H1 (cell line): ENCODE results near the gene CLIC3. TPM values are rescaled to one million over a fixed set of nuclear protein-coding genes. Genes with fewer than 3 reads are reported as not detected.

Experiments used
- CTCF ChIA-PET: fragments of 300-600 bp; sonication (Branson Sonifier 250); formaldehyde crosslinking; loops from one replicate; lab custom pipeline; 2021; ENCODE audit not compliant: partially characterized antibody; lab: Charles Lee
- POLR2A ChIA-PET: fragments of 300-600 bp; sonication (Branson Sonifier 250); formaldehyde crosslinking; loops from one replicate; lab custom pipeline; 2021; ENCODE audit warnings: inconsistent platforms; ENCODE audit not compliant: partially characterized antibody; lab: Charles Lee
- DNase-seq, 2 experiments: peaks; one replicate each; pipeline versions ENCODE4 v3.0.0 to v3.0.0-alpha.2; 2010 to 2022; ENCODE audit warnings: low spot score in 2 of 2, low read depth in 1 of 2, mixed read lengths in 1 of 2
- FAIRE-seq: peaks from 2 replicates; lab custom pipeline; 2011; peaks lifted over from hg19 to GRCh38; lab: Jason Lieb, UNC
- H2AFZ ChIP-seq: 2 replicates; pipeline ENCODE4 v1.8.1; 2012; ENCODE audit warnings: low read length, inconsistent platforms
- H2AK5ac ChIP-seq: 2 replicates; pipeline ENCODE4 v1.6.1; 2013; ENCODE audit warnings: low read depth, low read length
- H2BK120ac ChIP-seq: replicated peaks from 2 replicates; pipeline ENCODE3; 2013; ENCODE audit warnings: low read depth, low read length, inconsistent platforms
- H2BK12ac ChIP-seq: 2 replicates; pipeline ENCODE4 v1.6.1; 2013; ENCODE audit warnings: low read depth, low read length
- H2BK15ac ChIP-seq: 2 replicates; pipeline ENCODE4 v1.6.1; 2013; ENCODE audit warnings: low read length
- H2BK20ac ChIP-seq: 2 replicates; pipeline ENCODE4 v1.6.1; 2013; ENCODE audit warnings: low read length
- H2BK5ac ChIP-seq: 2 replicates; pipeline ENCODE4 v1.6.1; 2013; ENCODE audit warnings: low read depth, low read length
- H3K14ac ChIP-seq: 2 replicates; pipeline ENCODE4 v1.6.1; 2013; ENCODE audit warnings: inconsistent platforms; ENCODE audit not compliant: insufficient read length
- H3K18ac ChIP-seq: 2 replicates; pipeline ENCODE4 v1.6.1; 2013; ENCODE audit warnings: low read length; ENCODE audit errors: extremely low read depth
- H3K23ac ChIP-seq: 2 replicates; pipeline ENCODE4 v1.6.1; 2013; ENCODE audit warnings: inconsistent platforms; ENCODE audit not compliant: insufficient read length
- H3K23me2 ChIP-seq: 2 replicates; pipeline ENCODE4 v1.6.1; 2013; ENCODE audit warnings: low read depth, low read length
- H3K27ac ChIP-seq: 2 replicates; pipeline ENCODE4 v1.6.1; 2011; ENCODE audit warnings: low read depth, low read length, inconsistent platforms
- H3K27me3 ChIP-seq, 4 experiments: replicated peaks in 1 of 4; 1 replicate in 1 of 4; 2 replicates in 3 of 4; pipeline versions ENCODE4 v1.6.1 to v1.8.1; 2011 to 2013; ENCODE audit warnings: low read length in 3 of 4, mild to moderate bottlenecking in 3 of 4, inconsistent platforms in 2 of 4, mixed read lengths in 2 of 4, moderate library complexity in 1 of 4; ENCODE audit not compliant: control insufficient read depth in 3 of 4, insufficient read depth in 3 of 4; ENCODE audit errors: extremely low read depth in 1 of 4
- H3K36me3 ChIP-seq, 4 experiments: 2 replicates each; pipeline versions ENCODE4 v1.6.1 to v1.8.1; 2011 to 2013; ENCODE audit warnings: mild to moderate bottlenecking in 4 of 4, low read length in 3 of 4, moderate library complexity in 2 of 4, control low read depth in 1 of 4, inconsistent platforms in 1 of 4; ENCODE audit not compliant: insufficient read depth in 4 of 4, control insufficient read depth in 2 of 4
- H3K4ac ChIP-seq: replicated peaks from 2 replicates; pipeline ENCODE3; 2013; ENCODE audit warnings: low read length, low read depth, mixed read lengths, inconsistent platforms; ENCODE audit not compliant: insufficient read length
- H3K4me1 ChIP-seq, 4 experiments: replicated peaks in 1 of 4; 1 replicate in 1 of 4; 2 replicates in 3 of 4; pipeline versions ENCODE4 v1.6.1 to v1.8.1; 2011 to 2013; ENCODE audit warnings: low read length in 3 of 4, inconsistent platforms in 2 of 4, mixed read lengths in 1 of 4; ENCODE audit not compliant: insufficient read depth in 4 of 4, control insufficient read depth in 3 of 4
- H3K4me2 ChIP-seq, 2 experiments: 2 replicates each; pipeline versions ENCODE4 v1.6.1 to v1.8.1; 2011 to 2013; ENCODE audit warnings: low read depth in 2 of 2, low read length in 2 of 2, control low read depth in 1 of 2, inconsistent platforms in 1 of 2, mild to moderate bottlenecking in 1 of 2; ENCODE audit not compliant: insufficient read depth in 1 of 2
- H3K4me3 ChIP-seq, 4 experiments: fragments of 200-600, 300-600 bp in 1 of 4; sonication (generic), shearing (Covaris generic), sonication (Bioruptor Twin) in 1 of 4; 2 replicates each; pipeline versions ENCODE4 v1.5.1 to v1.8.1; 2011 to 2016; ENCODE audit warnings: low read length in 4 of 4, low read depth in 3 of 4, control low read depth in 2 of 4, inconsistent platforms in 2 of 4, mild to moderate bottlenecking in 2 of 4, mixed read lengths in 1 of 4, moderate library complexity in 1 of 4; ENCODE audit not compliant: insufficient read depth in 2 of 4; ENCODE audit errors: extremely low read depth in 1 of 4
- H3K56ac ChIP-seq: replicated peaks from 2 replicates; pipeline ENCODE3; 2013; ENCODE audit warnings: low read depth, mild to moderate bottlenecking, mixed read lengths, low read length, inconsistent platforms; ENCODE audit not compliant: insufficient read length
- H3K79me1 ChIP-seq: 2 replicates; pipeline ENCODE4 v1.6.1; 2013; ENCODE audit warnings: low read depth, low read length, control low read depth
- H3K79me2 ChIP-seq, 2 experiments: 2 replicates each; pipeline versions ENCODE4 v1.6.1 to v1.8.1; 2012 to 2013; ENCODE audit warnings: low read length in 2 of 2, mild to moderate bottlenecking in 2 of 2, inconsistent platforms in 1 of 2; ENCODE audit not compliant: insufficient read depth in 2 of 2, control insufficient read depth in 1 of 2
- H3K9ac ChIP-seq, 4 experiments: replicated peaks in 1 of 4; 1 replicate in 1 of 4; 2 replicates in 3 of 4; pipeline versions ENCODE4 v1.6.1 to v1.8.1; 2011 to 2013; ENCODE audit warnings: low read depth in 3 of 4, low read length in 3 of 4, control low read depth in 2 of 4, mild to moderate bottlenecking in 2 of 4, moderate library complexity in 2 of 4, inconsistent platforms in 1 of 4; ENCODE audit errors: extremely low read depth in 1 of 4
- H3K9me3 ChIP-seq, 2 experiments: 2 replicates each; pipeline versions ENCODE4 v1.6.1 to v1.8.1; 2012 to 2013; ENCODE audit warnings: mild to moderate bottlenecking in 2 of 2, moderate library complexity in 2 of 2, control low read depth in 1 of 2, inconsistent platforms in 1 of 2, low read depth in 1 of 2, low read length in 1 of 2, mixed read lengths in 1 of 2; ENCODE audit not compliant: insufficient read depth in 2 of 2
- H4K20me1 ChIP-seq, 2 experiments: replicated peaks in 1 of 2; 2 replicates each; pipeline versions ENCODE3 to v1.8.1; 2011 to 2013; ENCODE audit warnings: inconsistent platforms in 2 of 2, low read length in 2 of 2, mild to moderate bottlenecking in 1 of 2; ENCODE audit not compliant: insufficient read depth in 2 of 2, control insufficient read depth in 1 of 2
- H4K5ac ChIP-seq: 2 replicates; pipeline ENCODE4 v1.6.1; 2013; ENCODE audit warnings: low read length, low read depth, mixed read lengths, inconsistent platforms; ENCODE audit not compliant: insufficient read length
- H4K8ac ChIP-seq: 2 replicates; pipeline ENCODE4 v1.8.0; 2013; ENCODE audit warnings: mild to moderate bottlenecking, moderate library complexity, low read length, inconsistent platforms; ENCODE audit not compliant: insufficient read depth; ENCODE audit errors: extremely low read depth
- H4K91ac ChIP-seq: replicated peaks from 2 replicates; pipeline ENCODE3; 2013; ENCODE audit warnings: low read length, mixed read lengths, inconsistent platforms; ENCODE audit not compliant: insufficient read length
- EZH2 ChIP-seq: fragments of 200-600 bp; sonication (generic); IDR thresholded peaks from 2 replicates; pipeline ENCODE4 v1.7.1; 2012; ENCODE audit warnings: low read depth, mild to moderate bottlenecking, moderate library complexity, low read length, inconsistent platforms; ENCODE audit not compliant: severe bottlenecking
- JUND ChIP-seq: IDR thresholded peaks from 2 replicates; pipeline ENCODE4 v1.6.1; 2011; ENCODE audit warnings: mild to moderate bottlenecking, improper control_type of control experiment, low read length
- MAFK ChIP-seq: IDR thresholded peaks from 2 replicates; pipeline ENCODE4 v1.6.1; 2012; ENCODE audit warnings: low read depth, mild to moderate bottlenecking, improper control_type of control experiment, low read length
- PHF8 ChIP-seq: fragments of 200-600 bp; sonication (generic); conservative IDR thresholded peaks from 2 replicates; pipeline ENCODE4 v1.7.1; 2012; ENCODE audit warnings: low read depth, mild to moderate bottlenecking, inconsistent platforms, low read length, moderate library complexity
- POLR2AphosphoS5 ChIP-seq: IDR thresholded peaks from 2 replicates; pipeline ENCODE4 v1.6.1; 2011; ENCODE audit warnings: low read depth, low read length
- POU5F1 ChIP-seq: IDR thresholded peaks from 2 replicates; pipeline ENCODE4 v1.6.1; 2011; ENCODE audit warnings: low read depth, mild to moderate bottlenecking, low read length, moderate library complexity
- SP1 ChIP-seq: IDR thresholded peaks from 2 replicates; pipeline ENCODE4 v1.6.1; 2011; ENCODE audit warnings: low read depth, low read length
- SP2 ChIP-seq: IDR thresholded peaks from 2 replicates; pipeline ENCODE4 v1.6.1; 2012; ENCODE audit warnings: mild to moderate bottlenecking, low read length, inconsistent platforms
- SP4 ChIP-seq: IDR thresholded peaks from 2 replicates; pipeline ENCODE4 v1.6.1; 2012; ENCODE audit warnings: low read length, inconsistent platforms
- SRF ChIP-seq: IDR thresholded peaks from 2 replicates; pipeline ENCODE4 v1.6.1; 2011; ENCODE audit warnings: mild to moderate bottlenecking, low read depth, low read length, moderate library complexity
- TBP ChIP-seq: IDR thresholded peaks from 2 replicates; pipeline ENCODE4 v1.6.1; 2011; ENCODE audit warnings: low read depth, low read length, improper control_type of control experiment
- TEAD4 ChIP-seq: IDR thresholded peaks from 2 replicates; pipeline ENCODE4 v1.6.1; 2012; ENCODE audit warnings: low read depth, low read length, inconsistent platforms, mixed read lengths
- WGBS, 2 experiments: shearing (Covaris generic) in 1 of 2; methylation state at CpG; one replicate each; pipeline versions ENCODE4 v1.1.6 to v1.1.7; 2013 to 2015; ENCODE audit warnings: low lambda C conversion rate in 2 of 2, mixed read lengths in 2 of 2, inconsistent platforms in 1 of 2, low coverage in 1 of 2, missing lambda C conversion rate in 1 of 2; ENCODE audit not compliant: insufficient replicate concordance in 2 of 2, insufficient coverage in 1 of 2, insufficient read length in 1 of 2; ENCODE audit errors: extremely low coverage in 1 of 2, missing lambda C conversion rate in 1 of 2; 5-methylcytosine and 5-hydroxymethylcytosine counted together
- polyA plus RNA-seq, 7 experiments: library from polyadenylated mRNA; depleted of rRNA in 3 of 7; stranded (reverse) in 5 of 7; unstranded in 2 of 7; fragments of >200 nt in 5 of 7; fragments of 200-250 nt in 2 of 7; gene quantifications; 1 replicate in 5 of 7; 2 replicates in 1 of 7; 4 replicates in 1 of 7; pipeline versions ENCODE4 v1.2.1 to v1.2.3, GENCODE V29; 2011 to 2013; ENCODE audit warnings: missing spikeins in 2 of 7, mixed read lengths in 2 of 7
- total RNA-seq: library from RNA; stranded (reverse); fragmentation: NEBNext Ultra II Directional; extraction: Animal tissue kit (Norgen Biotek cat#: 25700); gene quantifications from 2 replicates; pipeline ENCODE4 v1.2.1, GENCODE V29; 2021
- TF ChIP-seq, protein P1 (sequence below): IDR thresholded peaks from 2 replicates; pipeline ENCODE4 v1.6.1; 2011; ENCODE audit warnings: low read depth, mild to moderate bottlenecking, low read length; ENCODE audit not compliant: insufficient read depth

The CLIC3 gene
- total and polyA plus RNA-seq, 2 of the 8 experiments (the other 6 are each of a cell fraction or from before 2014, with no cell fraction given): 0.12 TPM; not detected in 1

DNA sequence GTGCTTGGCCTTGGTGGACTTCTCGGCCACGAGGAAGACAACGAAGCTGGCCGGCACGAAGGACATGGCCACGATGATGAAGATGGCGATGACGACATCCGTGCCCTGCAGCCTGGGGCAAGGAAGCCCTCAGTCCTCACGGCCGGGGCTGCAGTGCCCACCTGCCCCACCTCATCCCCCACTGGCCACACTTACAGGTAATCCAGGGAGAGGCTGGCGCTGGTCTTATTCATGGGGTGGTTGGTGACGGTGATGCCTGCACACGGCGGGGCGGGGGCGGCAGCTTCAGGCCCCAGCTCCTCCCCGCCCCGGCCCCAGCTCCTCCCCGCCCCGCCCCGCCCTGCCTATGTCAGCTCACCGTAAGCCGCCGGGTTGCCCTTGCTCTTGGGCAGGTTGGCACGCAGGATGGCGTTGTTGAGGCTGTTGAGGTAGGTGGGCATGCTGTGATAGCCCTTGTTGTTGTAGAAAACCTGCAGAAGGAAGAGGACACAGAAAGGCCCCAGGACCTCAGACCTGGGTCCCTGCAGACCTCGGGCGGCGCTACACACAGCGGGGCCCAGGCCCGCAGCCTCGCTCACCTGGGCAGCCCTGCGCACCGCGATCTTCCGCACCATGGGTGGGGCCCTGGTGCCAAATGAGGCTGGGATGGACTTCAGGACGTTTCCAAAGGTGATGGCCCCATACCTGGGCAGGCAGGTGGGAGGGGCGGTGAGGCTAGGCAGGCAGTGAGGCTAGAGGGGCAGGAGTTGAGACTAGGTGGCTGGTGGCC is 15.7 kb upstream of the CLIC3 start:
- H4K5ac ChIP-seq: no peak overlapping the region
- no peak overlapping the region for H3K4ac ChIP-seq
- no peak overlapping the region for H2BK5ac ChIP-seq
- H3K4me3 ChIP-seq: no peak overlapping the region
- no peak overlapping the region for H2BK15ac ChIP-seq
- no peak overlapping the region for H4K91ac ChIP-seq
- H3K79me1 ChIP-seq: no peaks in the 10 kb centered on the region
- ChIA-PET CTCF (interaction anchor here (0.6 to 2.2 kb wide), 7 partner anchors 10 to 93 kb away, joined by 3 to 11 read pairs (median 5); no protein-coding TSS in a partner anchor), POLR2A (interaction anchor here (1.0 kb wide), 1 partner anchor 20 kb away, joined by 4 read pairs; the partner anchor contains the start of gene PAXX)
- peaks cover 0 to 12% (median 0%) of the 10 kb centered on the region in 4 experiments; a peak in 1 of 8 replicates for H3K36me3 ChIP-seq
- no peak overlapping the region for H3K18ac ChIP-seq
- H3K79me2 ChIP-seq: no peaks in the 10 kb centered on the region
- H3K23ac ChIP-seq: no peak overlapping the region
- no peak overlapping the region for H2BK20ac ChIP-seq
- H3K9me3 ChIP-seq: peaks cover 0 to 25% of the 10 kb centered on the region in 2 experiments; a peak in 2 of 4 replicates
- H2BK12ac ChIP-seq: no peak overlapping the region
- no peak overlapping the region for H3K27ac ChIP-seq
- H3K4me1 ChIP-seq: peaks cover 0 to 4% (median under 1%) of the 10 kb centered on the region in 4 experiments; a peak in 2 of 7 replicates
- H2AK5ac ChIP-seq: no peak overlapping the region
- no peak overlapping the region for H3K9ac ChIP-seq
- H3K4me2 ChIP-seq: no peak overlapping the region
- no peak overlapping the region for H2BK120ac ChIP-seq
- H3K23me2 ChIP-seq: no peaks in the 10 kb centered on the region; the same call in 1 of the 2 replicates
- WGBS, 2 experiments: 94% methylated on average over 21 of the region's 39 CpGs; no CpG with 5 or more reads in 1 of the 2 experiments
- H4K8ac ChIP-seq: no peak overlapping the region
- H3K14ac ChIP-seq: no peak overlapping the region
- no peak overlapping the region for H3K56ac ChIP-seq
- H2AFZ ChIP-seq: no peak overlapping the region
- no peaks in the 10 kb centered on the region; a peak in 1 of 7 replicates for H3K27me3 ChIP-seq
- DNase-seq (no peak), FAIRE-seq (no peak)
- no peaks in the 10 kb centered on the region for H4K20me1 ChIP-seq
- no peak for TF ChIP-seq SP1
- TF ChIP-seq SRF: no peak
- no peak for TF ChIP-seq MAFK
- TF ChIP-seq PHF8: no peak
- TF ChIP-seq SP4: no peak
- no peak for TF ChIP-seq POU5F1
- TF ChIP-seq SP2: no peak
- no peak for TF ChIP-seq TEAD4
- TF ChIP-seq EZH2: no peak
- TF ChIP-seq TBP: no peak
- TF ChIP-seq POLR2AphosphoS5: no peak
- no peak for TF ChIP-seq JUND
- TF ChIP-seq, protein P1, sequence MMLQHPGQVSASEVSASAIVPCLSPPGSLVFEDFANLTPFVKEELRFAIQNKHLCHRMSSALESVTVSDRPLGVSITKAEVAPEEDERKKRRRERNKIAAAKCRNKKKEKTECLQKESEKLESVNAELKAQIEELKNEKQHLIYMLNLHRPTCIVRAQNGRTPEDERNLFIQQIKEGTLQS: no peak
